Neuronal stem cell (in vitro differentiated cells): ENCODE measurements around the gene PROKR2.

ENCODE experiments used
- DNase-seq: peaks from one replicate; pipeline ENCODE4 v3.0.0-alpha.2; 2013; ENCODE audit warnings: low spot score
- H2AFZ ChIP-seq: one replicate; pipeline ENCODE4 v1.6.1; 2013; ENCODE audit warnings: mild to moderate bottlenecking, low read length, inconsistent platforms
- H2AK5ac ChIP-seq: 2 replicates; pipeline ENCODE4 v1.6.1; 2013; ENCODE audit warnings: low read depth, mild to moderate bottlenecking, inconsistent platforms, low read length, moderate library complexity, mixed read lengths
- H2BK120ac ChIP-seq: 2 replicates; pipeline ENCODE4 v1.6.1; 2013; ENCODE audit warnings: low read depth, mild to moderate bottlenecking, inconsistent platforms, low read length, moderate library complexity, mixed read lengths
- H2BK12ac ChIP-seq: one replicate; pipeline ENCODE4 v1.6.1; 2013; ENCODE audit warnings: low read length, inconsistent platforms
- H2BK15ac ChIP-seq: 2 replicates; pipeline ENCODE4 v1.6.1; 2013; ENCODE audit warnings: mild to moderate bottlenecking, low read length, inconsistent platforms, mixed read lengths
- H2BK5ac ChIP-seq: one replicate; pipeline ENCODE4 v1.6.1; 2013; ENCODE audit warnings: inconsistent platforms, mild to moderate bottlenecking, low read length, moderate library complexity
- H3K14ac ChIP-seq: one replicate; pipeline ENCODE4 v1.6.1; 2013; ENCODE audit warnings: low read length, inconsistent platforms
- H3K18ac ChIP-seq: 2 replicates; pipeline ENCODE4 v1.6.1; 2013; ENCODE audit warnings: low read length, inconsistent platforms
- H3K23ac ChIP-seq: 2 replicates; pipeline ENCODE4 v1.6.1; 2013; ENCODE audit warnings: low read depth, mild to moderate bottlenecking, mixed read lengths, low read length, inconsistent platforms; ENCODE audit not compliant: poor library complexity
- H3K27ac ChIP-seq: replicated peaks from 3 replicates; pipeline ENCODE4 v1.5.1; 2013; ENCODE audit warnings: low read length, inconsistent platforms
- H3K27me3 ChIP-seq, 3 experiments: 2 replicates each; pipeline ENCODE4 v1.6.1; 2013; ENCODE audit warnings: low read length in 3 of 3, mild to moderate bottlenecking in 2 of 3, inconsistent platforms in 1 of 3, low read depth in 1 of 3, mixed read lengths in 1 of 3, moderate library complexity in 1 of 3; ENCODE audit not compliant: control insufficient read depth in 3 of 3, insufficient read depth in 3 of 3
- H3K36me3 ChIP-seq, 2 donors: replicated peaks in 1 of 2; 2 replicates each; pipeline ENCODE4 v1.6.1; 2013; ENCODE audit warnings: low read length in 2 of 2; ENCODE audit not compliant: control insufficient read depth in 2 of 2, insufficient read depth in 2 of 2
- H3K4ac ChIP-seq: 2 replicates; pipeline ENCODE4 v1.6.1; 2013; ENCODE audit warnings: inconsistent platforms, mild to moderate bottlenecking, low read length, moderate library complexity
- H3K4me1 ChIP-seq, 2 donors: 1 replicate in 1 of 2; 2 replicates in 1 of 2; pipeline ENCODE4 v1.6.1; 2013; ENCODE audit warnings: low read length in 2 of 2, low read depth in 1 of 2; ENCODE audit not compliant: control insufficient read depth in 2 of 2, insufficient read depth in 1 of 2
- H3K4me2 ChIP-seq: one replicate; pipeline ENCODE4 v1.6.1; 2013; ENCODE audit warnings: mild to moderate bottlenecking, low read length, inconsistent platforms; ENCODE audit not compliant: insufficient read depth, poor library complexity, severe bottlenecking
- H3K4me3 ChIP-seq, 2 donors: 2 replicates each; pipeline ENCODE4 v1.5.1; 2013; ENCODE audit warnings: low read length in 2 of 2, mild to moderate bottlenecking in 2 of 2, inconsistent platforms in 1 of 2, moderate library complexity in 1 of 2
- H3K79me1 ChIP-seq: one replicate; pipeline ENCODE4 v1.6.1; 2013; ENCODE audit warnings: low read depth, mild to moderate bottlenecking, inconsistent platforms, low read length, moderate library complexity
- H3K9ac ChIP-seq: one replicate; pipeline ENCODE4 v1.6.1; 2013; ENCODE audit warnings: mild to moderate bottlenecking, low read depth, low read length, inconsistent platforms; ENCODE audit not compliant: poor library complexity
- H3K9me3 ChIP-seq, 2 donors: replicated peaks in 1 of 2; 2 replicates each; pipeline versions ENCODE3 to v1.6.1; 2013; ENCODE audit warnings: low read length in 2 of 2, mild to moderate bottlenecking in 2 of 2, inconsistent platforms in 1 of 2, low read depth in 1 of 2, mixed read lengths in 1 of 2, moderate library complexity in 1 of 2; ENCODE audit not compliant: control insufficient read depth in 2 of 2, insufficient read depth in 1 of 2
- H4K8ac ChIP-seq: one replicate; pipeline ENCODE4 v1.6.1; 2013; ENCODE audit warnings: low read depth, mild to moderate bottlenecking, inconsistent platforms, low read length, moderate library complexity
- H4K91ac ChIP-seq: one replicate; pipeline ENCODE4 v1.6.1; 2013; ENCODE audit warnings: low read length, low read depth, mild to moderate bottlenecking, inconsistent platforms; ENCODE audit not compliant: poor library complexity
- WGBS, 2 donors: extraction: QIAGEN DNeasy Blood & Tissue Kit; methylation state at CpG; one replicate each; pipeline ENCODE4 v1.1.7; 2013; ENCODE audit warnings: missing lambda C conversion rate in 2 of 2, mixed read lengths in 1 of 2; ENCODE audit not compliant: insufficient read length in 2 of 2, insufficient replicate concordance in 1 of 2; ENCODE audit errors: extremely low coverage in 2 of 2; 5-methylcytosine and 5-hydroxymethylcytosine counted together

Gene PROKR2

DNA sequence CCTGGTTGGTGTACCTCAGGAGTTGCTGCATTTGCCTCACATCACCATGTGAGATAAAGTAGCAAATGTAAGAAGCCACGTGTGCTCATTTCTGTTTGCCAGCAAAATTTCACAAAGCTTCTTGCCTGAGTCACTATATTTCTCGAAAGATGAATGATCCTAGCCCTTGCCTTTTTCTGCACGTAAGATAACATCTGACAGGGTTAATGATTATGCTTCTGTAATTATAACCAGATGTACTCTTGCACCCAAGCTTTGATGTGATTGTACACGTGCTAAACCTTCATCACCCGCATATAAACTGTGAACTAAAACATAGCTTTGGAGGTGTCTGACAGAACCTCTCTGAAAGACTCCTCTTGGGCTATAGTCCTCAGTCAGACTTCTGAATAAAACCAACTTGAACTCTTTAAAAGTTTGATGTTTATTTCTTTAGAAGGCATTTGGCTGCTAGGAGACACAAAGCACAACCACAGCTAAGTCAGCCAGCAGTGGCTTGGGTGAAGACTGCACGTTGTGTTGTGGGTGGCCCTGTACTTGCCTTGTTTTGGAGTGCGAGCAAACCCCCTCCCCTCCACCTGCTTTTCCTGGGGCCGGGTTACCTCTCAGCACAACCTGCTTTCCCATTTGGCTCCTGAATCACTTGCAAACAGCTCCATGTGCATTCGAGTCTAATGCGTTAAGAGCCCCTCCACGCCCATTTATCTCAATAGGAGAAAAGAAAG, 19.3 kb downstream of the PROKR2 start:
- Histone ChIP-seq H3K4me2 (no peak overlapping the region), H2AK5ac (no peak overlapping the region), H2BK12ac (no peak overlapping the region), H3K9ac (no peak overlapping the region), H3K4ac (no peak overlapping the region), H3K27me3 (peaks cover 0 to 9% (median 0%) of the 10 kb centered on the region in 3 experiments), H4K8ac (no peak overlapping the region), H3K18ac (no peak overlapping the region), H4K91ac (no peak overlapping the region), H3K79me1 (no peaks in the 10 kb centered on the region), H2BK5ac (no peak overlapping the region), H2BK120ac (no peak overlapping the region), H3K4me3 (no peak overlapping the region), H2AFZ (no peak overlapping the region), H3K4me1 (peaks cover 0 to 1% of the 10 kb centered on the region in 2 donors), H3K14ac (no peak overlapping the region), H3K23ac (no peak overlapping the region), H3K36me3 (no peaks in the 10 kb centered on the region), H3K27ac (no peak overlapping the region), H3K9me3 (peaks cover 0 to 3% of the 10 kb centered on the region in 2 donors), H2BK15ac (no peak overlapping the region)
- no CpG with 5 or more reads among the region's 11 CpGs for WGBS, 2 donors
- no peak for DNase-seq

DNA sequence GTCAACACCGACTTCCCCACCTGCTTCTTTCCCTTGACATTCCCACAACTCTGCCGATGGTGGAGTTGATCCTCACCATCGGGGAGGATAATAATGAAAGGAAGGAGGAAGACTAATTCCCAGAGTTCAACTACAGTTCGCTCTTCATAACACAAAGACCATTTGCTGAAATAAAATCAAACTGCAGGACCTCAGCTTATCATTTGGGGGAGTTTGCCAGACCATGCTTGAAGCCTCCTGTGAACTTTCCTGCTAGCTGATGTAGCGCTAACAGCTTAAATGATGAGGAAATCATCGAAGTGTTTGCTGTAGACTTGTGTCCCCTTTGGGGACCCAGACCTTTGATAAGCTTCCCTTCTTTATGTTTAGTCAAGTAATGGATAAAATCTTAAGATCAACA, 26.2 kb downstream of the PROKR2 start:
- no peak overlapping the region for H2BK5ac ChIP-seq
- no peak overlapping the region for H2BK12ac ChIP-seq
- H3K4me1 ChIP-seq, result no peaks in the 10 kb centered on the region
- H3K27me3 ChIP-seq, result peaks cover 0 to 3% (median 0%) of the 10 kb centered on the region in 3 experiments
- no peaks in the 10 kb centered on the region for H3K36me3 ChIP-seq
- no peak overlapping the region for H2BK120ac ChIP-seq
- no CpG with 5 or more reads among the region's 6 CpGs for WGBS, 2 donors
- no peak overlapping the region for H2BK15ac ChIP-seq
- no peak for DNase-seq
- no peak overlapping the region for H4K8ac ChIP-seq
- no peak overlapping the region for H2AFZ ChIP-seq
- no peak overlapping the region for H4K91ac ChIP-seq
- H3K9me3 ChIP-seq, result no peaks in the 10 kb centered on the region
- no peak overlapping the region for H3K18ac ChIP-seq
- no peak overlapping the region for H3K9ac ChIP-seq
- H3K23ac ChIP-seq, result no peak overlapping the region
- H3K79me1 ChIP-seq, result no peaks in the 10 kb centered on the region
- no peak overlapping the region for H2AK5ac ChIP-seq
- no peak overlapping the region for H3K4ac ChIP-seq
- H3K4me3 ChIP-seq, result no peak overlapping the region
- H3K14ac ChIP-seq, result no peak overlapping the region
- no peak overlapping the region for H3K4me2 ChIP-seq
- no peak overlapping the region for H3K27ac ChIP-seq

DNA sequence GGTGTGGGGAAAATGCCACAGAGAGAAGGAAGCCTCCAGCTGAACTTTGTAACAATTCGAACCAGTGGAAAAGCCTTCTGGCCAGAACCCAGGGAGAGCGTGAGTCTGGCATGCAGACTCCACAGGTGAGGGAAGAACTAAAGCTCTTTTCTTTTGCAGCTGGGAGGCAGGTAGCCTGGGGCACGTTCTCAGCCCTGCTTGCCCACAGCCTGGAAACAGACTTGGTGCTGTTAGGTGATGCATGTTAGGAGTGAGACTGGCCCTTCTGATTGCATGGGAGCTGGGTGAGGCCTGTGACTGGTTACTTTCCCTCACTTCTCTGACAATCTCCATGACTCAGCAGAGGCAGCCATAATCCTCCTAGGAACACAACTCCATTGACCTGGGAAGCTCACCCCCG, 34.2 kb downstream of the PROKR2 start:
- Histone ChIP-seq H3K27ac (no peak overlapping the region), H3K14ac (no peak overlapping the region), H2BK120ac (no peak overlapping the region), H3K36me3 (no peaks in the 10 kb centered on the region), H3K23ac (no peak overlapping the region), H3K79me1 (no peaks in the 10 kb centered on the region), H4K8ac (no peak overlapping the region), H2AFZ (no peak overlapping the region), H2BK12ac (no peak overlapping the region), H2BK15ac (no peak overlapping the region), H4K91ac (no peak overlapping the region), H2BK5ac (no peak overlapping the region), H2AK5ac (no peak overlapping the region), H3K4me2 (no peak overlapping the region), H3K4me3 (peak overlapping the region in 1 of 2 donors; percentile 16), H3K18ac (no peak overlapping the region), H3K27me3 (no peaks in the 10 kb centered on the region), H3K9me3 (no peaks in the 10 kb centered on the region), H3K4ac (no peak overlapping the region), H3K4me1 (no peaks in the 10 kb centered on the region), H3K9ac (no peak overlapping the region)
- no CpG with 5 or more reads among the region's 4 CpGs for WGBS, 2 donors
- DNase-seq, result no peak

DNA sequence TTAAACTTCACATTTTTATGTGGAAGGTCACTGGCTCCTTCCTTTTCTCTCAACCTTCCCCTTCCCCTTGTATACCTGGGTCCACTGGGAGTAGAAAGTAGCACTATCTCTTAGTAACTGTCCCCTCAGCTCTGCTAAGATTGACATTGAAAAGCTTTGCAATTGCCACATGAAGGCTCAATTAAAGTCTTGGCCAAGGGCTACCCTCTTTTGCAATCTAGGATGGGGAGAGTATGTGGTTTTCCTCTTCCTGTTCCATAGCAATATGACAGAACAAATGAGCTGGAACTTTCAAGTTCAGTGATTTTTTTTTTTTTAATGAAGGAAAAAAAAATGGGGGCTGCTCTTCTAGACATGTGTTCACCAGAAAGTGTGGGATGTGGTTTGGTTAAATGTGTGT, 37.1 kb downstream of the PROKR2 start:
- Histone ChIP-seq H3K79me1 (no peaks in the 10 kb centered on the region), H4K91ac (no peak overlapping the region), H3K27ac (no peak overlapping the region)

More for the DNA sequence above, 37.1 kb downstream of the PROKR2 start:
- H3K4me3 ChIP-seq, result no peak overlapping the region
- no peak overlapping the region for H3K23ac ChIP-seq
- H2AK5ac ChIP-seq, result no peak overlapping the region
- no peaks in the 10 kb centered on the region for H3K36me3 ChIP-seq
- no peak overlapping the region for H3K14ac ChIP-seq
- no peak overlapping the region for H2BK120ac ChIP-seq
- no peak overlapping the region for H2AFZ ChIP-seq
- no peak for DNase-seq
- no peak overlapping the region for H4K8ac ChIP-seq
- H2BK15ac ChIP-seq, result no peak overlapping the region
- H3K9me3 ChIP-seq, result no peaks in the 10 kb centered on the region
- H3K18ac ChIP-seq, result no peak overlapping the region
- H2BK12ac ChIP-seq, result no peak overlapping the region
- no peak overlapping the region for H3K4me2 ChIP-seq
- H3K9ac ChIP-seq, result no peak overlapping the region
- no peak overlapping the region for H3K4ac ChIP-seq
- H2BK5ac ChIP-seq, result no peak overlapping the region
- no peaks in the 10 kb centered on the region for H3K4me1 ChIP-seq
- no peaks in the 10 kb centered on the region for H3K27me3 ChIP-seq
